K562 (cell line): ENCODE data around the gene SLC25A14. TPM values are rescaled to one million over a fixed set of nuclear protein-coding genes. Genes with fewer than 3 reads are reported as not detected.

Experiments
- ATF6 ChIP-seq: sonication (generic); formaldehyde crosslinking; IDR thresholded peaks from 2 replicates; pipeline ENCODE4 v1.4.0; 2020; ENCODE audit warnings: mild to moderate bottlenecking, missing genetic modification reagents
- BDP1 ChIP-seq: IDR thresholded peaks from 3 replicates; pipeline ENCODE4 v1.6.1; 2011; ENCODE audit not compliant: insufficient read length, insufficient read depth
- CHD4 ChIP-seq: fragments of 200-600 bp; sonication (generic); IDR thresholded peaks from 3 replicates; pipeline ENCODE4 v1.6.1; 2012; ENCODE audit warnings: low read depth, mild to moderate bottlenecking, mixed read lengths, low read length, inconsistent platforms; ENCODE audit not compliant: insufficient read depth, insufficient replicate concordance, poor library complexity, severe bottlenecking
- HBP1 ChIP-seq: fragments of 450-650 bp; formaldehyde crosslinking; IDR thresholded peaks from 2 replicates; pipeline ENCODE4 v1.4.0; 2022; ENCODE audit warnings: missing genetic modification characterization
- MLLT1 ChIP-seq, 2 experiments: fragments of 450-650 bp; IDR thresholded peaks; 2 replicates each; pipeline ENCODE4 v1.6.1; 2016
- RBM25 ChIP-seq: fragments of 200-400 bp; formaldehyde crosslinking; IDR thresholded peaks from 2 replicates; pipeline ENCODE4 v1.6.1; 2018; ENCODE audit warnings: low read length, low read depth, moderate library complexity; ENCODE audit not compliant: severe bottlenecking
- ZKSCAN8 ChIP-seq: fragments of 200-800 bp; sonication (Bioruptor generic); IDR thresholded peaks from 2 replicates; pipeline ENCODE4 v1.6.1; 2016; ENCODE audit warnings: missing genetic modification characterization, missing compliant biosample characterization
- ZNF318 ChIP-seq, 2 experiments: fragments of 450-650 bp; IDR thresholded peaks; 2 replicates each; pipeline ENCODE4 v1.6.1; 2016; ENCODE audit warnings: mild to moderate bottlenecking in 2 of 2, borderline replicate concordance in 1 of 2, low read depth in 1 of 2, moderate library complexity in 1 of 2
- ZZZ3 ChIP-seq: fragments of 450-650 bp; IDR thresholded peaks from 2 replicates; pipeline ENCODE4 v1.6.1; 2016; ENCODE audit warnings: antibody characterized with exemption, mild to moderate bottlenecking, moderate library complexity
- polyA plus RNA-seq, 8 experiments: library from polyadenylated mRNA; depleted of rRNA in 4 of 8; stranded (reverse) in 5 of 8; unstranded in 3 of 8; fragments of >200 nt; fragmentation: Nextera tagmentation in 2 of 8; fragmentation: Illumina TruSeq in 1 of 8; extraction: Ambion mirVana in 2 of 8; extraction: Trizol in 1 of 8; gene quantifications; 2 replicates each; pipeline versions ENCODE4 v1.2.1 to v1.2.3, GENCODE V29; 2011 to 2014; ENCODE audit warnings: inconsistent platforms in 1 of 8, missing spikeins in 1 of 8
- total RNA-seq, 7 experiments: library from RNA; depleted of rRNA in 6 of 7; stranded (reverse); fragments of >200 nt in 6 of 7; fragmentation: Illumina TruSeq in 2 of 7; extraction: Trizol in 2 of 7; gene quantifications; 2 replicates each; pipeline versions ENCODE4 v1.2.1 to v1.2.3, GENCODE V29; 2011 to 2021; ENCODE audit warnings: low replicate concordance in 1 of 7

SLC25A14 gene
- total and polyA plus RNA-seq, 9 of the 15 experiments (the other 6 are each of a cell fraction or from before 2014, with no cell fraction given), result 9.5 to 33.3 (median 15.8) TPM

- TF ChIP-seq BDP1 (no peak), MLLT1 (IDR thresholded peaks at IDR 0.05) (no peak), ZZZ3 (no peak), ZNF318 (IDR thresholded peaks at IDR 0.05; ENCODE audit: borderline replicate concordance in 1 of 2, low read depth in 1 of 2) (no peak), CHD4 (no peak), HBP1 (CRISPR knock-in tag) (no peak), ZKSCAN8 (no peak), RBM25 (no peak), ATF6 (CRISPR knock-in tag) (no peak)
- TF ChIP-seq, all 486 proteins: peak for 0
Measured at GRCh38 chrX:130321550-130321949, 18.2 kb upstream of the SLC25A14 start (continued).
